A673 (cell line): Measurements from ENCODE around the gene FBXO22.

Source experiments
- EZH2 ChIP-seq: fragments of 200-600 bp; sonication (generic); IDR thresholded peaks from 2 replicates; pipeline ENCODE4 v1.6.1; 2017; ENCODE audit warnings: borderline replicate concordance, low read depth, mild to moderate bottlenecking, mixed read lengths, antibody characterized with exemption, low read length; ENCODE audit not compliant: poor library complexity, severe bottlenecking
- TF ChIP-seq, protein P1 (sequence below): fragments of 300-800, 200-600 bp; sonication (generic); conservative IDR thresholded peaks from 2 replicates; pipeline ENCODE4 v1.5.1; 2017; ENCODE audit warnings: low read depth, mild to moderate bottlenecking, antibody characterized with exemption, low read length, moderate library complexity, mixed read lengths

DNA sequence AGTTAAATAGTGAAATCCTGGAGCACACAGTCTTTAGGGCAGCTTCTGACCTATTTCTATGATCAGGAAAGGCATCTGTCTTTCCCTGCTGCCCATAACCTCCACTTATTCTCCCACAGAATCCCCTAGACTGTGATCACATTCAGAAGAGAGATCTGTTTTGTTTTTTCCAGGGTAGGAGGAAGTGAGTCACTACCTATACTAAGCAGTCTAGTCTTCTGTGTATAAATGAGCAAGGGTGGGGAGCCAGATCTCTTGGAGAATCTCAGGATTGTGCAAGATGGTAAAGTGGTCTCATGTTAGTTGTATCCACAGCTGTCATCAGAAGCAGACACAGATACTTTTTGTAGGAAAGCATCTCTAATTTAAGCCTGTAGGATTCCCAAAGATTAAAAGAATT is 11.8 kb upstream of the FBXO22 start:
- TF ChIP-seq, protein P1, sequence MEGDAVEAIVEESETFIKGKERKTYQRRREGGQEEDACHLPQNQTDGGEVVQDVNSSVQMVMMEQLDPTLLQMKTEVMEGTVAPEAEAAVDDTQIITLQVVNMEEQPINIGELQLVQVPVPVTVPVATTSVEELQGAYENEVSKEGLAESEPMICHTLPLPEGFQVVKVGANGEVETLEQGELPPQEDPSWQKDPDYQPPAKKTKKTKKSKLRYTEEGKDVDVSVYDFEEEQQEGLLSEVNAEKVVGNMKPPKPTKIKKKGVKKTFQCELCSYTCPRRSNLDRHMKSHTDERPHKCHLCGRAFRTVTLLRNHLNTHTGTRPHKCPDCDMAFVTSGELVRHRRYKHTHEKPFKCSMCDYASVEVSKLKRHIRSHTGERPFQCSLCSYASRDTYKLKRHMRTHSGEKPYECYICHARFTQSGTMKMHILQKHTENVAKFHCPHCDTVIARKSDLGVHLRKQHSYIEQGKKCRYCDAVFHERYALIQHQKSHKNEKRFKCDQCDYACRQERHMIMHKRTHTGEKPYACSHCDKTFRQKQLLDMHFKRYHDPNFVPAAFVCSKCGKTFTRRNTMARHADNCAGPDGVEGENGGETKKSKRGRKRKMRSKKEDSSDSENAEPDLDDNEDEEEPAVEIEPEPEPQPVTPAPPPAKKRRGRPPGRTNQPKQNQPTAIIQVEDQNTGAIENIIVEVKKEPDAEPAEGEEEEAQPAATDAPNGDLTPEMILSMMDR = no peak
- no peak for TF ChIP-seq EZH2
